SK-N-SH (cell line): ENCODE measurements around the gene POLA1. TPM values are rescaled to one million over a fixed set of nuclear protein-coding genes. Genes with fewer than 3 reads are reported as not detected.

Experiments
- CTCF ChIA-PET: fragments of 300-600, 350-600 bp; formaldehyde crosslinking; extraction: SDS; loops from one replicate; lab custom pipeline; 2021; lab: Yijun Ruan, JAX
- POLR2A ChIA-PET: fragments of 350-600 bp; sonication (Branson Sonifier 250); formaldehyde crosslinking; extraction: SDS; loops from one replicate; lab custom pipeline; 2020; ENCODE audit warnings: antibody characterized with exemption, inconsistent platforms; lab: Yijun Ruan, JAX
- DNase-seq: peaks from one replicate; pipeline ENCODE4 v3.0.0; 2012
- H2AFZ ChIP-seq: fragments of 200-600 bp; sonication (generic); 2 replicates; pipeline ENCODE4 v1.8.1; 2016; ENCODE audit warnings: antibody characterized with exemption, mild to moderate bottlenecking, low read depth
- H3F3A ChIP-seq: fragments of 200-600 bp; sonication (generic); replicated peaks from 2 replicates; pipeline ENCODE3; 2016; ENCODE audit warnings: antibody characterized with exemption, mild to moderate bottlenecking; ENCODE audit not compliant: insufficient read depth
- H3K27ac ChIP-seq, 2 experiments: fragments of 200-500 bp in 1 of 2; fragments of 200-600 bp in 1 of 2; sonication (Bioruptor generic) in 1 of 2; sonication (generic), shearing (Covaris generic) in 1 of 2; 2 replicates each; pipeline versions ENCODE4 v1.5.1 to v1.6.1; 2014 to 2016; ENCODE audit warnings: low read depth in 2 of 2, inconsistent platforms in 1 of 2, low read length in 1 of 2, mild to moderate bottlenecking in 1 of 2, mixed read lengths in 1 of 2
- H3K27me3 ChIP-seq: fragments of 200-600 bp; sonication (generic), shearing (Covaris generic); 2 replicates; pipeline ENCODE4 v1.6.1; 2016; ENCODE audit warnings: mixed run types; ENCODE audit not compliant: insufficient read depth
- H3K36me3 ChIP-seq, 2 experiments: fragments of 200-500 bp in 1 of 2; fragments of 200-600 bp in 1 of 2; sonication (Bioruptor generic) in 1 of 2; sonication (generic) in 1 of 2; replicated peaks in 1 of 2; 2 replicates each; pipeline versions ENCODE3 to v1.5.1; 2014 to 2016; ENCODE audit warnings: low read length in 1 of 2, mild to moderate bottlenecking in 1 of 2; ENCODE audit not compliant: insufficient read depth in 2 of 2, control insufficient read depth in 1 of 2
- H3K4me1 ChIP-seq, 2 experiments: fragments of 200-500 bp in 1 of 2; fragments of 200-600 bp in 1 of 2; sonication (Bioruptor generic) in 1 of 2; sonication (generic), shearing (Covaris generic) in 1 of 2; 2 replicates each; pipeline versions ENCODE4 v1.5.1 to v1.6.1; 2014 to 2016; ENCODE audit warnings: low read depth in 1 of 2, low read length in 1 of 2, mixed run types in 1 of 2; ENCODE audit not compliant: insufficient read depth in 2 of 2, control insufficient read depth in 1 of 2
- H3K4me2 ChIP-seq: fragments of 200-600 bp; sonication (generic), shearing (Covaris generic); 2 replicates; pipeline ENCODE4 v1.6.1; 2017; ENCODE audit warnings: mixed run types
- H3K4me3 ChIP-seq, 2 experiments: fragments of 200-500 bp in 1 of 2; fragments of 200-600 bp in 1 of 2; sonication (Bioruptor generic) in 1 of 2; sonication (generic), shearing (Covaris generic) in 1 of 2; 2 replicates each; pipeline versions ENCODE4 v1.5.1 to v1.8.1; 2014 to 2016; ENCODE audit warnings: low read depth in 2 of 2, inconsistent platforms in 1 of 2, low read length in 1 of 2, mild to moderate bottlenecking in 1 of 2, mixed read lengths in 1 of 2, moderate library complexity in 1 of 2
- H3K79me2 ChIP-seq: fragments of 200-600 bp; sonication (generic); 2 replicates; pipeline ENCODE4 v1.8.1; 2017; ENCODE audit warnings: mild to moderate bottlenecking; ENCODE audit not compliant: insufficient read depth
- H3K9ac ChIP-seq: fragments of 200-600 bp; sonication (generic); 2 replicates; pipeline ENCODE4 v1.6.1; 2017; ENCODE audit warnings: mixed run types
- H3K9me2 ChIP-seq: fragments of 200-600 bp; sonication (generic); 2 replicates; pipeline ENCODE4 v1.6.1; 2017; ENCODE audit warnings: mixed run types
- H3K9me3 ChIP-seq: fragments of 200-600 bp; sonication (generic); 2 replicates; pipeline ENCODE4 v1.6.1; 2017; ENCODE audit warnings: mixed run types, mild to moderate bottlenecking, moderate library complexity
- H4K20me1 ChIP-seq: fragments of 200-600 bp; sonication (generic); 2 replicates; pipeline ENCODE4 v1.6.1; 2017; ENCODE audit warnings: mild to moderate bottlenecking, mixed run types; ENCODE audit not compliant: insufficient read depth
- CHD2 ChIP-seq: fragments of 150-350 bp; IDR thresholded peaks from 2 replicates; pipeline ENCODE4 v1.6.1; 2018; ENCODE audit warnings: low read length; ENCODE audit not compliant: partially characterized antibody
- CTCF ChIP-seq: fragments of 200-600 bp; sonication (generic); IDR thresholded peaks from 2 replicates; pipeline ENCODE4 v1.6.1; 2017; ENCODE audit warnings: antibody characterized with exemption, mild to moderate bottlenecking, moderate library complexity
- ELF1 ChIP-seq: IDR thresholded peaks from 2 replicates; pipeline ENCODE4 v1.4.0; 2012
- FOXM1 ChIP-seq: IDR thresholded peaks from 2 replicates; pipeline ENCODE4 v1.4.0; 2012; ENCODE audit warnings: low read depth, mild to moderate bottlenecking
- GABPA ChIP-seq: IDR thresholded peaks from 2 replicates; pipeline ENCODE4 v1.4.0; 2012; ENCODE audit warnings: low read depth, mild to moderate bottlenecking
- GATA2 ChIP-seq: sonication (generic); formaldehyde crosslinking; IDR thresholded peaks from 2 replicates; pipeline ENCODE4 v1.5.0; 2020; ENCODE audit warnings: mild to moderate bottlenecking, missing genetic modification reagents
- MAX ChIP-seq: IDR thresholded peaks from 2 replicates; pipeline ENCODE4 v1.4.0; 2012; ENCODE audit warnings: low read depth
- MXI1 ChIP-seq: IDR thresholded peaks from 2 replicates; pipeline ENCODE4 v1.6.1; 2012; ENCODE audit warnings: mild to moderate bottlenecking, low read depth, low read length, improper control_type of control experiment
- NRF1 ChIP-seq: IDR thresholded peaks from 2 replicates; pipeline ENCODE4 v1.6.1; 2012; ENCODE audit warnings: low read depth, mild to moderate bottlenecking, low read length
- RAD21 ChIP-seq: IDR thresholded peaks from 2 replicates; pipeline ENCODE4 v1.6.1; 2012; ENCODE audit warnings: mild to moderate bottlenecking, low read length
- RCOR1 ChIP-seq: fragments of 150-350 bp; IDR thresholded peaks from 2 replicates; pipeline ENCODE4 v1.6.1; 2017; ENCODE audit warnings: antibody characterized with exemption, low read length
- REST ChIP-seq: IDR thresholded peaks from 2 replicates; pipeline ENCODE4 v1.6.1; 2012; ENCODE audit warnings: mild to moderate bottlenecking, low read depth, low read length, moderate library complexity
- RXRA ChIP-seq: IDR thresholded peaks from 2 replicates; pipeline ENCODE4 v1.4.0; 2012; ENCODE audit warnings: low read depth, mild to moderate bottlenecking, borderline replicate concordance
- SMC3 ChIP-seq: IDR thresholded peaks from 2 replicates; pipeline ENCODE4 v1.6.1; 2012; ENCODE audit warnings: low read depth, low read length, improper control_type of control experiment
- USF1 ChIP-seq: IDR thresholded peaks from 2 replicates; pipeline ENCODE4 v1.4.0; 2012; ENCODE audit warnings: low read depth, borderline replicate concordance
- WGBS: methylation state at CpG from one replicate; pipeline ENCODE4 v1.1.6; 2017; ENCODE audit warnings: low lambda C conversion rate; 5-methylcytosine and 5-hydroxymethylcytosine counted together
- polyA plus RNA-seq, 3 experiments: library from polyadenylated mRNA; depleted of rRNA; stranded (reverse); fragments of >200 nt; gene quantifications; 2 replicates each; pipeline ENCODE4 v1.2.3, GENCODE V29; 2012

POLA1 gene
- 1.9 and 2.8 TPM in 2 replicates for polyA plus RNA-seq (2012; rRNA removed)
- polyA plus RNA-seq (2012; cell fraction: cytosol; rRNA removed): 2.7 and 3.4 TPM in 2 replicates
- 1.7 and 3.1 TPM in 2 replicates for polyA plus RNA-seq (2012; cell fraction: nucleus; rRNA removed)

- peak within 1 kb of the TSS; percentile 61 for H3K4me2 ChIP-seq
- peak within 1 kb of the TSS; percentile 58 for H3K9ac ChIP-seq
- ChIA-PET CTCF (interaction anchor here (3.0 kb wide), 1 partner anchor 17 kb away, joined by 12 read pairs; no protein-coding TSS in a partner anchor), POLR2A (no interaction called here)
- peak within 1 kb of the TSS; percentile 47 to 77 for H3K27ac ChIP-seq
- peak within 1 kb of the TSS; percentile 83 for H2AFZ ChIP-seq
- TF ChIP-seq ELF1 (peak; percentile 50; the same call in 1 of the 2 replicates), FOXM1 (no peak), CHD2 (peak; percentile 22), RXRA (0 out of 2 replicates have a peak, but pooled peaks have one; percentile 6), USF1 (no peak), REST (no peak), NRF1 (peak; percentile 75), CTCF (peak; percentile 37), GABPA (peak; percentile 79), GATA2 (CRISPR knock-in tag) (peak; percentile 61), MXI1 (peak; percentile 80), RCOR1 (no peak), SMC3 (peak; percentile 21; the same call in 1 of the 2 replicates), MAX (no peak; the same call in 1 of the 2 replicates), RAD21 (peak; percentile 30)
- peak within 1 kb of the TSS; percentile 69 to 73 for H3K4me3 ChIP-seq
- H3K36me3 ChIP-seq: no peaks in the 10 kb centered on the region
- peak; percentile 88 for DNase-seq
- no peaks in the 10 kb centered on the region for H3K9me2 ChIP-seq
- no peaks in the 10 kb centered on the region for H3K27me3 ChIP-seq
- WGBS: 18% methylated on average over 48 of the region's 70 CpGs
- no peaks in the 10 kb centered on the region for H3F3A ChIP-seq
- no peaks in the 10 kb centered on the region for H3K9me3 ChIP-seq
- peaks cover 41% of the 10 kb centered on the region; the same call in 1 of the 2 replicates for H3K79me2 ChIP-seq
- H4K20me1 ChIP-seq: no peaks in the 10 kb centered on the region
- no peaks in the 10 kb centered on the region; a peak in 1 of 4 replicates for H3K4me1 ChIP-seq
These were observed at the start of gene POLA1 for GRCh38 chrX:24693453-24694202. Gene POLA1 (plus strand): TSS chrX:24693918. CDS start chrX:24693962, 44 bp downstream.
